HG02610 (cell line): ENCODE data around the gene MEIOSIN.
"Not testable (repeated sequence)": the region's sequence is repeated elsewhere in the genome, so short reads cannot be mapped to it uniquely, and the experiment has no call there.

Source experiments
- ATAC-seq: cut with Tn5 transposase; IDR thresholded peaks from one replicate; pipeline ENCODE4 v1.9.1; 2021; ENCODE audit warnings: mild to moderate bottlenecking, moderate library complexity; ENCODE audit not compliant: unreplicated experiment

The MEIOSIN gene, protein sequence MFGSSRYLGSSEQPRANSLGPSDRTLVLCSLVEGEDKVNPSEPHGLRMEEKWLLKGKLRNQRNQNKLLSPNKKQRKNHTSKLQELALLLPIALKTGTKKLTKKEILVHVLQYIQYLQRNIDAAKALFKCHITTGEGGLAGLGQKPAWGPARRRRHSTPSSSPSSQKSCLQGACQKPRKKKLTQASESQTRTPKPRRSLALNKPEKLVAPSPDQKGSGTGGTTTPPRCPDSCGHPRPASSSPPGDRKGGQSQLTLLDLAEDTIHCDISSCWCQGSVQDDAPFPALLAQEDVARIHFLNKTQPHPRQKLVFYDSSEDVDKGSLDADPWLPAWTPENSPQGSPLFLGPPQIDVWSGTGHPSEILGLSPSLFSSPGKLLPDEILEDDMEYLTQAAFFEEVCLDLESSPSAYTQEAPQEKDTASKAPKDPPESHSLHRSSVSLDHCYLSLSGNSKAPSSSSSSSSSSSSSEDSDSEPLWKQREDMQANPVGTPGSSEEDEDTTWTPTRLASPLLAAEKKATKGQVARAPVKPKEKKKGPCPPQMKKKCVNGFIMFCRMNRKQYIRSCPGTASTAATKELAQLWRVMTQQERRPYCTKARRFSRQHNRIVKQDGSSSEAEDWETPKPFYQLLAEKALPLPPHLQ

DNA sequence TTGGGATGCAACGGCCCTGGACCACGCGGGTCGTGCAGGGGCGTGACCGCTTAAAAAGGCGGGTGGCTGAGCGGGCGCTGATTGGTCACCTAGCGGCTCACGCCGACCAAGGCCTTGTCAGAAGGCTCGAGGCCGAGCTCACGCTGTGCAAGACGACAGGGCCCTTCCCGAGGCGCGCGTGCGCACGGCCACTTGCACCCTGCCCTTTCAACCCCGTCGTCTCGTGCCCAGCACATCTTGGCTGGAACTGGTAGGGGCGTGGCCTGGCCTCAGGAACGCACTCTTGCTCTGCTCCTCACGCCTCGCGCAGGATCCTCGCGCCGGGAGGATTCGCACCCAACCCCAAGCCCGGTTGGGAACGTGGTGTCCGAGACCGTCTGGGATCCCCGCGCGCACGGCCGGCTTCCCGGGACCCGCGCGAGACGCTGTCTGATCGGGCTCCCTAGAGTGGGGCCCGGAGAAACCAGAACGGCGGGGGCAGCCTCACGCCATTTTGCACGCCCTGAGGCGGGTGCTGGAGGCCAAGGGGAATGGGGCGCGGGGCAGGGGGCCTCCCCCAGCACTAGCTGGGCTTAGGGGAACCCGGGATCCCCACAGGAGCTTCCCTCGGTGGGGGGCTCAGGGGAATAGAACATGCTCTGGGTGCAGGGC is at the start of gene MEIOSIN:
Gene MEIOSIN (plus strand): TSS at position 280 of the 651 bp plus-strand sequence. CDS start 1,938 bp downstream, outside the sequence.
- ATAC-seq, result no peak

DNA sequence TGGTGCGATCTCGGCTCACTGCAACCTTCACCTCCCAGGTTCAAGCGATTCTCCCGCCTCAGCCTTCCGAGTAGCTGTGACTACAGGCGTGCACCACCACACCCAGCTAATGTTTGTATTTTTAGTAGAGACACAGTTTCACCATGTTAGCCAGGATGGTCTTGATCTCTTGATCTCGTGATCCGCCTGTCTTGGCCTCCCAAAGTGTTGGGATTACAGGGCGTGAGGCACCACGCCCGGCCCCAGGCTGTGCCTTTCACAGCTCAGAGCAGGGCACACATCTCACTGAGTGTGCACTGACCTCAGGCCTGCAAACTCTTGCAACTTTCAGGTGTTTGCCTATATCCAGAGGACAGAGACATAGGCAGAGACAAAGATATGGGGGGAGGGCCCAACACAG is 48.2 kb upstream of the MEIOSIN start:
- ATAC-seq, result not testable (repeated sequence)

DNA sequence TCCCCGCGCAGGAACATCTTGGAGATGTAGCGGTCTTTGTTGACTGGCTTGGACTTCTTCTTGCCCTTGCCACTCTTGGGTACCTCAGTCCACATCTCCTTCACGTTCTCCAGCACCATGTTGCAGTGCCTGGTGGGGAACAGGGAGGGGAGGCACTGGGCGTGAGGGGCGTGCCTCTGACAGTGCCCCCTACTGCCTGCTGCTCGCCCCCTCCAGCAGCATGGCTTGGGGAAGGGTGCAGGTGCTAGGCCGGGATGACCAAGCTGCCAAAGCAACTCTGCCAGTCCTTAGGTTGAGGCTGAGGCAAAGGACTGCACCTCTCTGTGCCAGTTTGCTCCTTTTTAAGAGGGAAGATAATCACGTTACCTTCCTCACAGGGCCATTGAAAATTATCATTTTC is 45.6 kb upstream of the MEIOSIN start:
- ATAC-seq, result no peak

DNA sequence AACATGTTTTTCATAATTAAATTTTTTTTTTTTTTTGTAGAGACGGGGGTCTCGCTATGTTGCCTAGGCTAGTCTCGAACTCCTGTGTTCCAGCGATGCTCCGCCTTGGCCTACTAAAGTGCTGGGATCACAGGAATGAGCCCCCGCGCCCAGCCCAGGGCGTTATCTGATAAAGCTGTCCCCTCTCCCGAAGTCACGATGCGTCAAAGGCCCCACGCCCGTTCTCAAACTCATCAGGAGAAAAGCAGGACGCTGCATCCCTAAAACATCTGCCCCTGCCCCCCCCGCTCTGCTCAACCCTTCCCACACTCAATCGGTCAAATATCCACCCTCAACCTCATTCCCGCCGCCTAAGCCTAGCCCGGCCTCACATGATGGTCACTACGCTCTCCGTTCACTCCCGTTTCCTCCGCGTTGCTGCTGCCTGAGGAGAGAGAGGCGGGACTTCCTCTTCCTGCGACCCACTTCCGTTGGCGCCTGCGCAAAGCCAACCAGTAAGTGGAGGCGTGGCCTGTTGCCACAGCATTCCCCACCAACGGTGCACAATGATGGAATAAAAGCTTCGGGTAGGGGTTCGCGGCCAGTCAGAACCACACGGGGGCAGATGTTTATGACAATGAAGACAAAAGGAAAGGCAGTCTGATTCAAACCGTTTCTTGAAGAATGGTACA is 41.6 kb upstream of the MEIOSIN start, which contains the start of gene SNRPD2:
Gene SNRPD2 (minus strand): TSS at position 438 of the 671 bp plus-strand sequence. CDS start 65 bp downstream, at position 373.
- ATAC-seq, result peak; percentile 49

DNA sequence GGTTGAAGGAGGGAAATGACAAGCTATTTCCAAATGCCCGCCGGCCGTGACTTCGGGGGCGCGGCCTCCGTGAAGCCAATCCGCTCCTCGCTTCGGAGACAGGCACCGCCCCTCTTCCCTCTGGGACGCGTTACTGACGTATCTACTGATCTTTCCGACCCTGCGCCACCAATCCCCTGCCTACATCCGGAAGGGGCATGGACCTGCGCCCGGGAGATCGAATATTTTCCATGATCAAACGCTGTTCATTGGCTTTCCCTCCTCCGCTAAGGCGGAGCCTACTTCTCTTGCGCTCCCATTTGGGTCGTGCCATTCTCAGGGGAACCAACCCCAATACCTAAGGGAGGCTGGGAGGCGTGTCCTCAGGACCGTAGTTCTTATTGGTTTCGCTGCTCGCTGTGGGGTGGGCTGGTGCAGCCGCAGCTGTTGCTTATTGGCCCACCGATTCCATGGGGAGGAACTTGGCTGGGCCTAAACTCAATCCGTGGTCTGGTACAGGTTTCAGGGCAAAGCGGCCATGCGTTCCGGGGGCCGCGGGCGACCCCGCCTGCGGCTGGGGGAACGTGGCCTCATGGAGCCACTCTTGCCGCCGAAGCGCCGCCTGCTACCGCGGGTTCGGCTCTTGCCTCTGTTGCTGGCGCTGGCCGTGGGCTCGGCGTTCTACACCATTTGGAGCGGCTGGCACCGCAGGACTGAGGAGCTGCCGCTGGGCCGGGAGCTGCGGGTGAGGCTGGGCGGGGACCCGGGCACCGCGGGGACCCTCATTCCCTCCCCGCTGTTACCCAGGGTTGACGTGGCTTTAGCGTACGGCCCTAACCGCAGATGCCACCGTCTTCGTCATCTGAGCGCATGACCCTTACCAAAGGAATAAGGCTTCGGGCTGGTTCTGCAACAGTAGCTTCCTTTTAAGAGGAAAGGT is 40.8 kb upstream of the MEIOSIN start, which contains the start of gene QPCTL:
Gene QPCTL (plus strand): TSS at position 480 of the 919 bp plus-strand sequence. CDS start 38 bp downstream, at position 518.
- ATAC-seq, result peak; percentile 81

DNA sequence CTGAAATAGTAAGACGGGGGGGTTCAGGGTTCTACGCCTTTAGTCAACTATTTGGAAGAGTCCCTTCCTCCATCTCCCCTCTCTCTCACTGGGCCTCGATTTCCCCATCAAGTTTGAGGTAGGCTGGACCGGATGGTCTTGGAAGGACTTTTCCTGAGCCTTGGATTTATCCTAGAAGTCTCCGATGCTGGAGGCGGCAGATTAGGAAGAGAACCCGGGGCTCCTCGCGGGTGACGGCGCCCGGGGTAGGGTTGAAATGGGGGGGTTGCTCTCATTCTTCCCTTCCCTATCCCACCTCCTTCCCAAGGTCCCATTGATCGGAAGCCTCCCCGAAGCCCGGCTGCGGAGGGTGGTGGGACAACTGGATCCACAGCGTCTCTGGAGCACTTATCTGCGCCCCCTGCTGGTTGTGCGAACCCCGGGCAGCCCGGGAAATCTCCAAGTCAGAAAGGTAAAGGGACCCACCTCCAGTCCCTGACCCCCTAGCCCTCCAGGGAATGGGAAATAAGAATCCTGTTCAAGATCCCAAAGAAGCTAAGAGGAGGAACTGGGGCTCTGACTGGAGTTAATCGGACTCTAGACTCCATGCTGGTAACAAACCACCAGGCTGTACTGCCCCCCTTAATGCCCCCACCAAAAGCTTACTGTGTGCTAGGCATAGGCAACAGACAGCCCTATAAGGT is 40.0 kb upstream of the MEIOSIN start:
- no peak for ATAC-seq

DNA sequence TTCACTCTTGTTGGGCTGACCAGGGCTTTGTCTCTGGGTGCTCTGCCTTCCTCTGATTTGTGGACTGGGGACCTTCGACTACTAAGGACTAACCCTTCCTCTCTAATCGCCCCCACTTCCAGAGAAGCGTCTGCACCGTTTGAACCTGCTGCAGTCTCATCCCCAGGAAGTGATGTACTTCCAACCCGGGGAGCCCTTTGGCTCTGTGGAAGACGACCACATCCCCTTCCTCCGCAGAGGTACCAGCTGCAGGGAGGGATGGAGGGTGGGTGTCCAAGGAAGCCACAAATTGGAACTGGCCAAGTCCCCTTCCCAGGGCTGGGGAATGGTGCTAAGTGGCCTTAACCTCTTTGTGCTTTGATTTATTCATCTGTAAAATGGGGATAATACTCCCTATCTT is 31.6 kb upstream of the MEIOSIN start:
- no peak for ATAC-seq

DNA sequence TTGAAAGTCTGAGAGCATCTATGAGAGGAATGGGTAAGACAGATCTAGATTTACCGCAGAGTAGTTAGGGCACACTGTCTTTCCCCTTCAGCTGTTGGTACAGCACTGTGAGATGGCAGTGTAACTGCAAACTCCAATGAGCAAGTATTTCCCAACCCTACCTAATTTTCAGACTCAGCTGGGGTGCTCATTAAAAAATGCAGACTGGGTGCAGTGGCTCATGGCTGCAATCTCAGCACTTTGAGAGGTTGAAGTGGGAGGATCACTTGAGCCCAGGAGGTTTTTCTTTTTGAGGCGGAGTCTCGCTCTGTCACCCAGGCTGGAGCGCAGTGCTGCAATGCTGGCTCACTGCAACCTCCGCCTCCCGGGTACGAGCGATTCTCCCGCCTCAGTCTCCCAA is 28.1 kb upstream of the MEIOSIN start:
- ATAC-seq, result no peak

DNA sequence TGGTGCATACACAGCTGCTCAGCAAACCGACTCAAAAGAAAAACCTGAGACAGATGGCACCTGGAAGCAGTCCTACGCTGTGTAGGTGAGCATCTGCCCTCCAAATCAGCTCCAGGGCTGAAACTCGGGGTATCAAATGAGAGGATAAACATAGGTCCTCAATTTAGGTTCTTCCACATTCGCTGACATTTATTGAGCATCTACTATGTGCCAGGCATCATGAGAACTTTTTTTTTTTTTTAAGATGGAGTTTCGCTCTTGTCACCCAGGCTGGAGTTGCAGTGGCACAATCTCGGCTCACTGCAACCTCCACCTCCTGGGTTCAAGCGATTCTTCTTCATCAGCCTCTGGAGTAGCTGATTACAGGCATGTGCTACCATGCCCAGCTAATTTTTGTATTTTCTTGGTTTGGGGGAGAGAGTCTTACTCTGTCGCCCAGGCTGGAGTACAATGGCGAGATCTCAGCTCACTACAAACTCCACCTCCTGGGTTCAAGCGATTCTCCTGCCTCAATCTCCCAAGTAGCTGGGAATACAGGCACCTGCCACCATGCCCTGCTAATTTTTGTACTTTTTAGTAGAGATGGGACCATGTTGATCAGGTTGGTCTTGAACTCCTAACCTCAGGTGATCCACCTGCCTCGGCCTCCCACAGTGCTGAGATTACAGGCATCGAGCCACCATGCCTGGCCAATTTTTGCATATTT is 27.4 kb upstream of the MEIOSIN start:
- ATAC-seq, result no peak

DNA sequence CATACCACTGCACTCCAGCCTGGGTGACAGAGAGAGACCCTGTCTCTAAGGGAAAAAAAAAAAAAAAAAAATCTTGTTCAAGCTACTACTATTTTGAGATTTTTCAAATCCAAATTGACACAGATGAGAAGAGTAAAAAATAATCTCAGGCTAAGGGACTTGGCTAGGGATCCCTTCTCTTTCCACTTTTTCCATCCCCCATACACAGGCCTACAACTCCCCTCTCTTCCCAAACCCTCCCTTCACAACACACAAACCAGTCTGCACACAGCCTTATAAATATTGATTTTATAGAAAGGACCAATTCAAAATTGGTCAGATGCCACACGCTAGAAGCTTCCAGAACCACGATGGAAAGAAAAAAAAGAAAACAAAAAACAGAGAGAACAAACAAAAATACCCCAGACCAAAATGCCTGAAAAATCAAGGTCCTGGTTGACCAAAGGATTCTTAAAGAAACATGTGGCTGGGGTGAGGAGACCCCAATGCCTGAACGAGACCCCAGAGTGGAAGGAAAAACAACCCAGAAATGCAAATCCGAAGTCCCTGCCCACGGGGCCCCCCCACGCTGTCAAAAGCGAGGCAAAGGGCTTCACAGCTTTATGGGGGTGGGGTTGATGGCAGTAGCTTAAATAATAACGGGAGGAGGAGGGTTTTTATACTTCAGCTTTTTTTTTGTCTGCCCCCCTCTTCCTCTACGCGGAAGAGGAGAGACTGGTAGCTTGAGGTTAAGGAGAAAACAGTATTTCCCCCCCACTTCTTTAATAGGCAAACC is 22.7 kb upstream of the MEIOSIN start:
- no peak for ATAC-seq

DNA sequence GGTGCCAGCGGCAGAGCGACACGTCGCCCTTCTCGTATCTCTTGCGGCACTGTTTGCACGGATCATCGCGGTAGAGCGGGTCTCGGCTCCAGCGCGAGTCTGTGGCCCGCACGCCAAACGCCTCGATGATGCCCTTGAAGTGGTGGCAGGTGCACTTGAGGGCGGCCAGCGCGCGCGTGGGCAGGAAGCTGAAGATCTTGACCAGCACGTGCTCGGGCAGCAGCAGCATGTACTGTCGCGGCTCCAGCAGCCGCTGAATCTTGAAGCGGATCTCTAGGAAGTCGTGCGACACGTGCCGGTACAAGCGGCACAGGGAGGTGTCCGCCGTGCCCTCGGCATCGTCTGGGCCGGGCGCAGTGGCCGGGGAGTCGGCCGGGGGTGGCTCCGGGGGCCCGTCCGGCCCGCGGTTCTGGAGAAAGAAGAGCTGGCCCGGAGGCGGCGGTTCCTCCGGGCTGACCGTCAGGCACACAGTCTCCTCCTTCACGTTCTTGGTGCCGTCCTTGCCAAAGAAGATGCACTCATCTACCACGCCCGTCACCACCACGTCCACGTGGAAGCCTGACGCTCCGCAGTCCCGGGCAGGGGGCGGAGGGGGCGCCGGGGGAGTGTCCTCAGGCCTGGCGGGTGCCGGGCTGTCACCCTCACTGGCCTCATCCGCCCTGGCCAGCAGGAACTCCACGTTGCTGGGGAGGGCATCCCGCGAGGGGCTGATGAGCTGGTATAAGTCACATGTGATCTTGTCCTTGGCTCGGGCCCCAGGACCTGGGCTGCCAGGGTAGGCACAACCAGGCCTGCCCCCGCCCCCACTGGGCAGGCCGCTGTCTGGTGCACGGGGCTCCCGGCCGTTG is 21.2 kb upstream of the MEIOSIN start:
- no peak for ATAC-seq

DNA sequence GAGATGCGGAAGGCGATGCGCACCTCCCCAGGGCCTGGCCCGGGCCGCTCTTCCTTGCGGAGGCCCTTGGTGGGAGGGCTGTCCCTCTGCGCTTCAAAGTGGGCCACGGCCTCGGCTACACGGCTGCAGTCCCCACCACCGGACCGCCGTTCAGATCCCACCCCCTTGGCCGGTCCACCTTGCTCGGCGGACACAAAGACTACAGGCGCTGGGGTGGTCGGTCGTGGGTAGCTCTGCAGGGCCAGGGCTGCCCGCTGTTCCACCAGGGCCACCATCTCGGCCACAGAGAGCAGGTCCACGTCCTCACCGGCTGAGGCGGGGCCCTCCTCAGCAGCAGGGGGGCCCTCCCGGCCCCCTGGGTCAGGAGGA is 20.6 kb upstream of the MEIOSIN start:
- no peak for ATAC-seq

DNA sequence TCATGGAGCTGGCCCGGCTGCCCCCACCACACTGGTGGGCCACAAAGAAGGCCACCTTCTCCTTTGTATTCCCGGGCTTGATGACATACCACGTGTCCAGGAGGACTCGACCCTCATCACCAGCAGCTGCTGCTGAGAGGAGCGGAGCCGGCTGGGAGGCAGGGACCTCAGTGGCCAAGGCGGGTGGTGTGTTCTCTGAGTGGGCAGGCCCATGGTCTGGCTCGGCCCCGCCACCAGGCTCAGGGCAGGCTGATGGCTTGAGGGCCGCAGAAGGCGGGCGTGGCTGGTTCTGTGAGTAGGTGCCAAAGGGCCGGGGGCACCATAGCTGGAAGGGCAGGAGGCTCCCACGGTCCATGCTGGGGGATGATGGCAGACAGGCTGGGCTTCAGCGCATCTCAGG is 20.1 kb upstream of the MEIOSIN start:
- no peak for ATAC-seq

DNA sequence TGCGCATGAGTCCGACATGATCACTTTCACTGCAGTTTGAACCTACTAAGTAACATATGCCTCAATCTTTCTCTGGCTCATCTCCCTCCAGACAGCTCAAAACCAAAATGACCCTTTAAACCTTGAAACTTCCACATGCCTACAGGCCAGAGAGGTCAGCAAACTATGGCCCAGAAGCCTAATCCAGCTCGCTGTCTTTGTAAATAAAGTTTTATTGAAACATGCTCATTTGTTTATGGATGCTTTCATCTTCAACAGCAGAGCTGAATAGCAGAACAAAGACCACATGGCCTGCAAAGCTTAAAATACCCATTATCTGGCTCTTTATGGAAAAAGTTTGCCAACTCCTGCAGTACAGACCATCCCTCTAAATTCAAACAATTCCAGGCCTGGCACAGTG is 18.1 kb upstream of the MEIOSIN start:
- no peak for ATAC-seq

DNA sequence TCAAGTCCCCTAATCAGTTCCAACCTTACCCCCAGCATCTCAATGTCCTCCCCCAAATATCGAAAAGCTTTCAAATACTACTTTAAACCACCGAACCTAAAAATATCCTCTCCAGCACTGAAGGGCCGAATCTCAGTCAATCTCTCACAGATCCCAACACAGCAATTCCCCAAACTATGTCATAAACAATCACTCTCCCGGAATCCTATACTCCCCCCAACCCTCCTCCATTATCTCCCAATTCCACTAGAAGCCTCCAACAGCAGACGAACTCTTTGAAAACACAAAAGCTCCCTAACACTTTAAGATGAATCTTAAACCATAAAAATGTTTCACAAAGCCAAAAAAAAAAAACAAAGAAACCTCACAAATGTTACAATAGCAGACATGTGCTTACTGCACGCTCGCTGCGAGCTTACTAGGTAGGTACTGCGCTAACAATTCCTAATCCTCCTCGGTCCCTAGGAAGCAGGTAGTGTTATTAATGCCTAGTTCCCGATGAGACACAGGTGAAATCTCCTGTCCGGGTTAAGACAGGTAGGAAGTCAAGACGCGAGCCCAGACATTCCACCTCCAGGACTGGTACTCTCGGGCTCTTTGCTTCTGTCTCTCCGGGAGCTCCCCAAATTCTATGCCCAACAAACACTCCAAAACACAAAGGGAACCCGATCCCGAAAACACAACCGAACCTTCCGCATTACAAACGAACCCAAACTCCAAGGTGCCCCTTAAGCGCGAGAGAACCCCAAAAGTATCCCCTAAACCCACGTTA is 16.7 kb upstream of the MEIOSIN start:
- ATAC-seq, result no peak
